Measurements from ENCODE around the gene SRBD1. TPM values are rescaled to one million over a fixed set of nuclear protein-coding genes. Genes with fewer than 3 reads are reported as not detected.
A peak's percentile ranks its signal among the peaks of the same experiment; 100 is the strongest.

The SRBD1 gene
- polyA plus RNA-seq, 2 of the 4 experiments (the other 2 are of a cell fraction), result 11.0 to 13.7 TPM

DNA sequence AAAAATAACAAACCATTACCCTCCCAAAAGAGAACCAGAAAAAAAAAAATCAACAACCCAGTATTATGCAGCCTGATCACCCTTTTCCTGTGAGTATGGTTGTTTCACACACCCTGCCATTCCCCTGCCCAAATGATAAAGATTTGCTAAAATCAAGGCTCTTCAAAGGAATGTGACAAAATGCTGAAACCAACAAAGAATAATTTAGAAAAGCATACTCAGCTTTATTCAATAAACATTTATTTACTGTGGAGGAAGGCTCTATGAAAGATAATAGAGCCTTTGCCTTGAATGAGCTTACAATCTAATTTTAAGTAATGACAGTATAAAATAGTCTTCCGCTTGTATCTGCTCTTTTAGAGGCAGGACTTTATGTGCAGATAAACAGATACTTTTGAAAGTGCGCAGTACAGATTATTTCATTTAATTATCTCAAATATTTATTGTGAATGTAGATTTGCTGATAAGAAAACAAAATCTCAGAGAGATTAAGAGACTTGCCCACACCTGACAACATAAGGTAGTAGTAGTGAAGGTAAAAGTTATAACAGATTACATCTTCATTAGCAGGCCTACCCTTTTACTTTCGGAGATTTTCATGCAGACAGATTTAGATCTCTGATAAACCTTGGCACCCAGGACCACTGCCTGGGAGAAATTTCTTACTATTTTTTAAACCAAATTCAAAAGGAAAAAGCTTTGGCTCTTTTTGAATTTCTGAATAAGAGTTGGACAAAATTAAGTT is 211.9 kb downstream of the SRBD1 start:
- 98% methylated on average over 3 of the region's 3 CpGs for WGBS (ENCODE audit: missing lambda C conversion rate)
- Histone ChIP-seq H3K4me1 (no peaks in the 10 kb centered on the region), H3K4me3 (no peak overlapping the region), H3K4me2 (no peak overlapping the region), H3K9me3 (no peaks in the 10 kb centered on the region), H3K27ac (no peak overlapping the region)
- CTCF ChIA-PET, result interaction anchor here (1.3 to 1.4 kb wide), 2 partner anchors 18 to 385 kb away, joined by 3 read pairs; no protein-coding TSS in a partner anchor
- TF ChIP-seq KDM5A (IDR thresholded peaks at IDR 0.05) (no peak), MAFK (IDR thresholded peaks at IDR 0.05; ENCODE audit: partially characterized antibody) (peak; percentile 41), EP300 (IDR thresholded peaks at IDR 0.05) (no peak)
- no peak for ATAC-seq
- POLR2A ChIA-PET, result no interaction called here
- DNase-seq (ENCODE audit: low read depth in 1 of 2, low spot score in 1 of 2), result no peak
- no peak for FAIRE-seq

- no peak overlapping the region for H3K27ac ChIP-seq
- FAIRE-seq, result no peak
- POLR2A ChIA-PET, result no interaction called here
- CTCF ChIA-PET, result no interaction called here
- 34% methylated on average over 1 of the region's 1 CpG for WGBS (ENCODE audit: missing lambda C conversion rate)
- ATAC-seq, result no peak
- DNase-seq (ENCODE audit: low read depth in 1 of 2, low spot score in 1 of 2), result no peak
- H3K4me3 ChIP-seq, result no peak overlapping the region
- H3K4me1 ChIP-seq, result no peaks in the 10 kb centered on the region
- TF ChIP-seq FOSB (CRISPR knock-in tag; IDR thresholded peaks at IDR 0.05), result no peak
- TF ChIP-seq KDM1A (IDR thresholded peaks at IDR 0.05; ENCODE audit: low read depth), result no peak
- TF ChIP-seq MAZ (IDR thresholded peaks at IDR 0.05; ENCODE audit: borderline replicate concordance, low read depth, low read length), result no peak
- TF ChIP-seq ZC3H11A (IDR thresholded peaks at IDR 0.05), result no peak
- TF ChIP-seq TP53 (CRISPR knock-in tag; IDR thresholded peaks at IDR 0.05), result no peak
- no peak for TF ChIP-seq NFE2L2 (conservative IDR thresholded peaks at IDR 0.05; ENCODE audit: low read length)
- TF ChIP-seq MAFK (IDR thresholded peaks at IDR 0.05; ENCODE audit: partially characterized antibody), result no peak
- H3K4me2 ChIP-seq, result no peak overlapping the region
- no peaks in the 10 kb centered on the region for H3K9me3 ChIP-seq
Observed at GRCh38 chr2:45397292-45397691, 213.8 kb downstream of the SRBD1 start.

DNA sequence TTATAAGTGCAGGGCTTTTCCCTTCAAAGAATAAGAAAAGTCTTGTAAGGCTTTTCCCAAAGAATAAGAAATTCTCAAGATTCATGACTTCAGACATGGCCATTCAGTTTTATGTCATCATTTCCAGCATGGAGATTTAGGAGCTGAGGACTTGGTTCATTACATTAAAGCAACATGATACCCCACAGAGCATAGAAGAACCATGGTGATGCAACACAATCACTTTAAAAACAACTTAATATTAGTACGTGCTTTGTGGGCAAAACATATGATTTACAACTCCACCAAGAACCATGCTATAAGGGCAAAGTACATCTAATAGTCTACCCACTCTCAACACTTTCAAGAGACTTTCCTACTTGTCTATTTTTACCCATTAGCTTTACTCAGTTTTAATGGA is 214.4 kb downstream of the SRBD1 start:
- H3K4me3 ChIP-seq, result no peak overlapping the region
- H3K27ac ChIP-seq, result no peak overlapping the region
- FAIRE-seq (no peak), DNase-seq (ENCODE audit: low read depth in 1 of 2, low spot score in 1 of 2) (no peak), ATAC-seq (no peak)
- no peak overlapping the region for H3K4me2 ChIP-seq
- ChIA-PET POLR2A (no interaction called here), CTCF (no interaction called here)
- no peak for TF ChIP-seq ZC3H11A (IDR thresholded peaks at IDR 0.05)
- no peaks in the 10 kb centered on the region for H3K9me3 ChIP-seq
- no peaks in the 10 kb centered on the region for H3K4me1 ChIP-seq
- 97% methylated on average over 1 of the region's 1 CpG for WGBS (ENCODE audit: missing lambda C conversion rate)

- H3K4me2 ChIP-seq, result no peak overlapping the region
- WGBS (ENCODE audit: missing lambda C conversion rate), result 88% methylated on average over 8 of the region's 8 CpGs
- H3K4me1 ChIP-seq, result no peaks in the 10 kb centered on the region
- no peak for ATAC-seq
- ChIA-PET CTCF (interaction anchor here (0.6 kb wide), 1 partner anchor 190 kb away, joined by 3 read pairs; no protein-coding TSS in a partner anchor), POLR2A (no interaction called here)
- TF ChIP-seq, protein P1, sequence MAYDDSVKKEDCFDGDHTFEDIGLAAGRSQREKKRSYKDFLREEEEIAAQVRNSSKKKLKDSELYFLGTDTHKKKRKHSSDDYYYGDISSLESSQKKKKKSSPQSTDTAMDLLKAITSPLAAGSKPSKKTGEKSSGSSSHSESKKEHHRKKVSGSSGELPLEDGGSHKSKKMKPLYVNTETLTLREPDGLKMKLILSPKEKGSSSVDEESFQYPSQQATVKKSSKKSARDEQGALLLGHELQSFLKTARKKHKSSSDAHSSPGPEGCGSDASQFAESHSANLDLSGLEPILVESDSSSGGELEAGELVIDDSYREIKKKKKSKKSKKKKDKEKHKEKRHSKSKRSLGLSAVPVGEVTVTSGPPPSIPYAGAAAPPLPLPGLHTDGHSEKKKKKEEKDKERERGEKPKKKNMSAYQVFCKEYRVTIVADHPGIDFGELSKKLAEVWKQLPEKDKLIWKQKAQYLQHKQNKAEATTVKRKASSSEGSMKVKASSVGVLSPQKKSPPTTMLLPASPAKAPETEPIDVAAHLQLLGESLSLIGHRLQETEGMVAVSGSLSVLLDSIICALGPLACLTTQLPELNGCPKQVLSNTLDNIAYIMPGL (CRISPR knock-in tag; IDR thresholded peaks at IDR 0.05; ENCODE audit: borderline replicate concordance), result no peak
- TF ChIP-seq EHF (CRISPR knock-in tag; IDR thresholded peaks at IDR 0.05) (no peak), MYC (IDR thresholded peaks at IDR 0.05; ENCODE audit: borderline replicate concordance, low read length) (no peak), USF2 (IDR thresholded peaks at IDR 0.05) (no peak), ZSCAN20 (CRISPR knock-in tag; IDR thresholded peaks at IDR 0.05) (no peak), EHMT2 (IDR thresholded peaks at IDR 0.05; ENCODE audit: low read depth) (no peak), PHF8 (IDR thresholded peaks at IDR 0.05; ENCODE audit: borderline replicate concordance, low read depth) (no peak), CEBPB (IDR thresholded peaks at IDR 0.05) (no peak)
- H3K27ac ChIP-seq, result no peak overlapping the region
- H3K9me3 ChIP-seq, result no peaks in the 10 kb centered on the region
- DNase-seq (ENCODE audit: low read depth in 1 of 2, low spot score in 1 of 2), result no peak
- no peak for FAIRE-seq
- no peak overlapping the region for H3K4me3 ChIP-seq
Observed at GRCh38 chr2:45394842-45395241, 216.2 kb downstream of the SRBD1 start.
